ENCODE results near the gene GPN3. TPM values are rescaled to one million over a fixed set of nuclear protein-coding genes. Genes with fewer than 3 reads are reported as not detected.

GPN3 gene
- total and polyA plus RNA-seq, 8 donors, result 26.6 to 36.8 (median 29.1) TPM

DNA sequence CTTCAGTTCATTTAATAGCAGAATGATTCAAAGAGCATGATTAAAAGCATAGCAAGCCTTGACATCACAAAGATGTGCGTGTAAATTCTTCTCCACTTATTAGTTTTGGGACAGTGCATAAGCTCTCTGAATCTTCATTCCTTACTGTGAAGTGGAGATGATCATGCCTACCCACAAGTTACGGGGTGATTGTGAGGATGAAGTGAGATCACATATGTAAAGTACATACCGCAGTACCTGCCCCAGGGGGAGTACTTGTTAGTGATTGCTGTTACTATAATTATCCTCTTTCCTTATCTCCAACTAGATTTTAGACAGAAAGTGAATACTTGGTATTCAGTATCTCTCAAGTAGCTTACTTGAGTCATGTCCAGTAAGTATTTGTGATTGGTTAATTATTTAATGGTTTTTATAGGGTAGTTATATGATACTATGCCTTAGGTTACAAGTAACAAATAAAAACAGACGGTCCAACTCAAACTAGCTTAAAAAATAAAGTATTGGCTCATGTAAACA lies 40.1 kb upstream of the GPN3 start:
- H3K4me1 ChIP-seq, result peaks cover 3 to 5% of the 10 kb centered on the region in 2 donors
- no peaks in the 10 kb centered on the region for H3K36me3 ChIP-seq
- no peaks in the 10 kb centered on the region for H3K27me3 ChIP-seq
- intact Hi-C loops (cut with DNase I), result no loop called here
- no peak for DNase-seq
- TF ChIP-seq, protein P1, sequence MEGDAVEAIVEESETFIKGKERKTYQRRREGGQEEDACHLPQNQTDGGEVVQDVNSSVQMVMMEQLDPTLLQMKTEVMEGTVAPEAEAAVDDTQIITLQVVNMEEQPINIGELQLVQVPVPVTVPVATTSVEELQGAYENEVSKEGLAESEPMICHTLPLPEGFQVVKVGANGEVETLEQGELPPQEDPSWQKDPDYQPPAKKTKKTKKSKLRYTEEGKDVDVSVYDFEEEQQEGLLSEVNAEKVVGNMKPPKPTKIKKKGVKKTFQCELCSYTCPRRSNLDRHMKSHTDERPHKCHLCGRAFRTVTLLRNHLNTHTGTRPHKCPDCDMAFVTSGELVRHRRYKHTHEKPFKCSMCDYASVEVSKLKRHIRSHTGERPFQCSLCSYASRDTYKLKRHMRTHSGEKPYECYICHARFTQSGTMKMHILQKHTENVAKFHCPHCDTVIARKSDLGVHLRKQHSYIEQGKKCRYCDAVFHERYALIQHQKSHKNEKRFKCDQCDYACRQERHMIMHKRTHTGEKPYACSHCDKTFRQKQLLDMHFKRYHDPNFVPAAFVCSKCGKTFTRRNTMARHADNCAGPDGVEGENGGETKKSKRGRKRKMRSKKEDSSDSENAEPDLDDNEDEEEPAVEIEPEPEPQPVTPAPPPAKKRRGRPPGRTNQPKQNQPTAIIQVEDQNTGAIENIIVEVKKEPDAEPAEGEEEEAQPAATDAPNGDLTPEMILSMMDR (IDR thresholded peaks at IDR 0.05), result no peak
- ATAC-seq, result no peak
- H3K9me3 ChIP-seq, result no peaks in the 10 kb centered on the region
- H3K27ac ChIP-seq, result no peak overlapping the region
- H3K4me3 ChIP-seq, result no peak overlapping the region

DNA sequence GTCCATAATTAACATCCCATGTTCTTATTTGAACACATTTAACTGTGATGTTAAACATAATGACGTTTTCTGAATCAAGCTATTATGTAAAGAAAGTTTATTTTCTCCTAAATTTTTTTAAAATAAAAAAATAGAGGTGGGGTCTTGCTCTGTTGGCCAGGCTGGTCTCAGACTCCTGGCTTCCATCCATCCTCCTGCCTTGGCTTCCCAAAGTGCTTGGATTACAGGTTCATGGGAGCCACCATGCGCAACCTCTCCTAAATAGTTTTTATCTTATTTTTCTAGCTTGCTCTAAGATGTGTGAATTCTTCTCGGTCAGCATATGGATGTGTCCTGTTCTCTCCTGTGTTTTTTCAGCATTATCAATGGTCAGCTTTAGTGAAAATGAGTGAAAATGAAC lies 37.3 kb upstream of the GPN3 start:
- no peaks in the 10 kb centered on the region for H3K36me3 ChIP-seq
- no peak overlapping the region for H3K4me3 ChIP-seq
- TF ChIP-seq, protein P1 (IDR thresholded peaks at IDR 0.05), result no peak
- DNase-seq, result no peak
- no peak overlapping the region for H3K27ac ChIP-seq
- peaks cover 7 to 18% of the 10 kb centered on the region in 2 donors for H3K4me1 ChIP-seq
- intact Hi-C loops (cut with DNase I), result no loop called here
- ATAC-seq, result no peak
- H3K27me3 ChIP-seq, result no peaks in the 10 kb centered on the region
- H3K9me3 ChIP-seq, result no peaks in the 10 kb centered on the region

DNA sequence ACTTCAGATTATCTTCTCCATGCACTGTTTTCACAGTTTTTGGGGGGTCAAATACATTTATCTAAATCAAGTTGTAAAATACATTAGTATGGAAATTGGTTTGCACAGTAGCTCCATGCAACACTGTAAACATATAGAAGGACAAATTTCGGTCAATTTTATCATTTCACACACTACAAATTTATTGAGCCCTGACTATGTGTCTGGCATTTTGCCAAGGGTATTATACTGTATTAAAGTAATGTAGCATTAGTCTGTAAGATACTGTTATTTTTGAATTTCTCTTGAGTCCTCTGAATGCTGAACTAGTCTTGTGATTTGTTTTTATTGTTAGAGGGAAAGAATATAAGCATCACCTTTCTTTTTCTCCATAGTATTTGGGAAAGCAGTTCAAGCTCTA lies 35.4 kb upstream of the GPN3 start:
- Histone ChIP-seq H3K9me3 (no peaks in the 10 kb centered on the region), H3K4me1 (peaks cover 8 to 37% of the 10 kb centered on the region in 2 donors), H3K27me3 (no peaks in the 10 kb centered on the region), H3K27ac (no peak overlapping the region), H3K4me3 (no peak overlapping the region), H3K36me3 (no peaks in the 10 kb centered on the region)
- intact Hi-C loops (cut with DNase I), result no loop called here
- TF ChIP-seq, protein P1 (IDR thresholded peaks at IDR 0.05), result no peak
- DNase-seq, result no peak
- no peak for ATAC-seq

DNA sequence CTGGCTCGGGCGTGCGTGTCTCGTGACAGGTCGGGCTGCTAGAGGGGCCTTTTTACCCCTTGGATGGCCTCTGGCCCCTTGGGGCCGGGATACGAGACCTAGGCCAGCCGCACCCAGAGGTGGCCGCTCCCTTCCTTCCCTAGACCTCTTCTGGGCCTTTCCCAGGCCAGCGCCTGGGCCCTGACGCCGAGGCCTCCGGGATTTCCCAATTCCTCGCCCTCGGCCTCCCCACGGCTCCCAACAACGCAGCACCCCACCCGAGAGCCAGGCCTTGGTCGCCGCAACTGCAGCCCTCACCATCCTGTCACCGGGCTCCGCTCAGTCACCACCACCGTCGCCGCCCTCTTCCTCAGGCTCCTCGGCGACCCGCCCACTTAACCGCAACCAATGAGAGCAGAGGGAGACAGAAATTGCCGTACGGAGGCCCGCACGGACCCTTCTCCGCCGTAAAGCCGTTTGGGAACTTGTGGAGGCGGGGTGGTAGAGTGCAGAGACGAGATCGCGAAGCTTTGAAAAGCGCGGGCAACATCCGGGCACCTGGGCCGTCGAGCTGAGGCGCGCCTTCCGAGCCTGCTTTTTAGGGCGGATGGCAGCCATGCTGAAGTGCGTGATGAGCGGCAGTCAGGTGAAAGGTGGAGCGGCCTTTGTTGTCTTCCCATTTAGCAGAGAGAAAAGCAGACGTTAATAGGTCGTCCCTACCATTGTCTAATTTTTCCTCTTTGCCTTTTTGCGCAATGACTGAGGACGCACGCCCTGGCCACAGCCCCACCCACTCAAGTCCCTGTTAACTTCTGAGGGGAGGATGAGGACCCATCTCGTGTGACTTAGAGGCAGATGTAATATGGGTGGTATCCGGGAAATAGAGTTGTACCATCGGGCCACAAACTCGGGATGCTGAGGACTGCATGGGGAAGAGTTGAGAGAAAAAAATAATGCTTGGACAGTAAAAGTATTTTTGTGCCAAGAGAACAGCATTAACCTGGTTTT lies 34.0 kb upstream of the GPN3 start, which contains the start of the genes RAD9B and VPS29:
Gene RAD9B (plus strand): TSS at position 580 of the 987 bp plus-strand sequence. CDS start 7 bp downstream, at position 587.
Gene VPS29 (minus strand): TSS at position 360 of the 987 bp plus-strand sequence. CDS start 60 bp downstream, at position 300.
- DNase-seq (peak; percentile 95 to 98 (median 98)), ATAC-seq (peak; percentile 96)
- TF ChIP-seq, protein P1 (IDR thresholded peaks at IDR 0.05), result no peak
- Histone ChIP-seq H3K9me3 (no peaks in the 10 kb centered on the region), H3K36me3 (peaks cover 0 to 9% of the 10 kb centered on the region in 2 donors), H3K4me1 (peaks cover 8 to 48% of the 10 kb centered on the region in 2 donors), H3K4me3 (peak within 1 kb of the TSS; percentile 97 to 99), H3K27me3 (no peaks in the 10 kb centered on the region), H3K27ac (peak within 1 kb of the TSS; percentile 93 to 98)
- intact Hi-C loops (cut with DNase I), result no loop called here

DNA sequence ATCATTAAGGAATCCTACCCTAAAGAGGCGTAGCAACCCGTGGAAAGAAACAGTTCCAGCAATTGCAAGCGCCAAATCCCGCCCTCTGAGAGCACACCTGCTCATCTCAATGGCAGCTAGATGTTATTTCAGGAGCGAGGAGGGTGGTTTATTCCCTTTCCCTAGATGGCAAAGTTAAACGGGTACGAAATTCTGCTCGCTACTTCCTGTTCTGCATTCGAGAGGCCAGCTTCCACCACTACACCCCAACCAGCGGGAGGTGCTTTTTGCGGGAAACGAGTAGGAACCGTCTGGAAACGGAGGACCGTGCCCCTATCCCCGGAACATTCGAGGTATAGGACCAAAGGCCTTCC lies 33.3 kb upstream of the GPN3 start:
- H3K4me1 ChIP-seq, result peaks cover 8 to 48% of the 10 kb centered on the region in 2 donors
- peaks cover 0 to 9% of the 10 kb centered on the region in 2 donors for H3K36me3 ChIP-seq
- peak overlapping the region; percentile 97 to 99 for H3K4me3 ChIP-seq
- peak; percentile 54 for ATAC-seq
- H3K9me3 ChIP-seq, result no peaks in the 10 kb centered on the region
- DNase-seq, result peak in 2 of 4 donors; percentile 17 to 27
- H3K27ac ChIP-seq, result peak overlapping the region; percentile 93 to 98
- intact Hi-C loops (cut with DNase I), result no loop called here
- TF ChIP-seq, protein P1 (IDR thresholded peaks at IDR 0.05), result no peak
- no peaks in the 10 kb centered on the region for H3K27me3 ChIP-seq
